HG02678 (cell line): ENCODE data around the gene LDHAL6B.

Source experiments
- ATAC-seq: cut with Tn5 transposase; IDR thresholded peaks from one replicate; pipeline ENCODE4 v1.9.1; 2021; ENCODE audit warnings: mild to moderate bottlenecking, moderate library complexity; ENCODE audit not compliant: unreplicated experiment

Gene LDHAL6B

GRCh38 chr15:59216911-59217310, 10.3 kb downstream of the LDHAL6B start:
- no peak for ATAC-seq

- ATAC-seq = no peak
These were observed 11.3 kb downstream of the LDHAL6B start for GRCh38 chr15:59217876-59218498.

- no peak for ATAC-seq
These were observed 12.1 kb downstream of the LDHAL6B start for GRCh38 chr15:59218710-59219109.

GRCh38 chr15:59221511-59222505, 15.2 kb downstream of the LDHAL6B start:
- ATAC-seq = no peak

- ATAC-seq = no peak
These were observed 16.4 kb downstream of the LDHAL6B start for GRCh38 chr15:59222906-59223550.

GRCh38 chr15:59223736-59224135, 17.1 kb downstream of the LDHAL6B start:
- no peak for ATAC-seq

- no peak for ATAC-seq
These were observed 17.8 kb downstream of the LDHAL6B start for GRCh38 chr15:59224474-59224873.

- no peak for ATAC-seq
These were observed 20.4 kb downstream of the LDHAL6B start for GRCh38 chr15:59227021-59227420.

GRCh38 chr15:59229015-59229414, 22.4 kb downstream of the LDHAL6B start:
- no peak for ATAC-seq

GRCh38 chr15:59229453-59229852, 22.8 kb downstream of the LDHAL6B start:
- no peak for ATAC-seq

GRCh38 chr15:59230531-59231055, 23.9 kb downstream of the LDHAL6B start:
- ATAC-seq = no peak

- no peak for ATAC-seq
These were observed 25.8 kb downstream of the LDHAL6B start for GRCh38 chr15:59232476-59232875.

GRCh38 chr15:59236394-59236793, 29.8 kb downstream of the LDHAL6B start:
- no peak for ATAC-seq

- ATAC-seq = peak; percentile 68
These were observed 30.6 kb downstream of the LDHAL6B start for GRCh38 chr15:59237119-59237855.

GRCh38 chr15:59237924-59238331, 31.3 kb downstream of the LDHAL6B start:
- ATAC-seq = peak; percentile 56

- ATAC-seq = no peak
These were observed 33.4 kb downstream of the LDHAL6B start for GRCh38 chr15:59240036-59240435.

GRCh38 chr15:59242649-59243048, 36.0 kb downstream of the LDHAL6B start:
- no peak for ATAC-seq

- no peak for ATAC-seq
These were observed 37.0 kb downstream of the LDHAL6B start for GRCh38 chr15:59243622-59244021.

GRCh38 chr15:59244337-59244736, 37.7 kb downstream of the LDHAL6B start:
- peak; percentile 92 for ATAC-seq

- no peak for ATAC-seq
These were observed 38.9 kb downstream of the LDHAL6B start for GRCh38 chr15:59245559-59245958.

- no peak for ATAC-seq
These were observed 40.7 kb downstream of the LDHAL6B start for GRCh38 chr15:59247364-59247763.
